Erythroblast (primary cell): ENCODE measurements around the gene CCT3.

ENCODE experiments used
- GATA1 ChIP-seq: IDR thresholded peaks from 2 replicates; pipeline ENCODE4 v1.6.1; 2011; ENCODE audit warnings: low read depth, mild to moderate bottlenecking, control low read depth, low read length, moderate library complexity
- POLR2A ChIP-seq: IDR thresholded peaks from 2 replicates; pipeline ENCODE4 v1.6.1; 2011; ENCODE audit warnings: mild to moderate bottlenecking, low read length

GRCh38 chr1:156266051-156266450 is 72.0 kb downstream of the CCT3 start:
- no peak for TF ChIP-seq POLR2A
- TF ChIP-seq GATA1, result no peak
